Measurements from ENCODE around the gene GAK.

DNA sequence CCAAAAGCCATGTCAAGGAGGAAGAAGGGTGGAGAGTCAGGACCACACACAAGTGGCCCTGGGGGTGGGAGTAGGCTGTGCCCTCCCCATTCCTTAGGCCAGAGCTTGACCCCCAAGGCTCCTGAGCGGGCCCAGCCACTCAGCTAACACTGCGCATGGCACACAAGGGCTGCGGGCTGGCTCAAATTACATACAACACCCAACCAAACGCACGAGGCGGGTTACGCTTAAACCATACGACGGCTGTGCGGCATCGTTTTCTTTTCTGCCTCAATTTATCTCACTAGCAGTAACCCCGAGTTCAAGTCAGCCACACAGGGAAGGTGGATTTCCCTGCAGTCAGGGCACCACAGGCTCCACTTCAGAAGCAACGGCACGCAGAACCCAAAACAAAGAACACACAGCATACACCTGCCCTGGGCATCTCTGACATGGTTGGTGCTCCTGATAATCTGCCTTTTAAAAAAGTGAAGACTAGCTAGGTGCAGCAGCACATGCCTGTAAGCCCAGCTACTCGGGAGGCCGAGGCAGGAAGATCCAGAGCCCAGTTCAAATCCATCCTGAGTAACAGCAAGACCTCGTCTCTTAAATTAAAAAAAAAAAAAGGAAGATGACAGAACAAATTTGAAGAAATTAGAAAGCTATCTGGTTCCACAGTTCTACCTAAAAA is 2.9 kb downstream of the GAK start:
- no peak for TF ChIP-seq POLR2AphosphoS5 (IDR thresholded peaks at IDR 0.05; ENCODE audit: insufficient read depth in 1 of 2, low read depth in 1 of 2)
- TF ChIP-seq, protein P1, sequence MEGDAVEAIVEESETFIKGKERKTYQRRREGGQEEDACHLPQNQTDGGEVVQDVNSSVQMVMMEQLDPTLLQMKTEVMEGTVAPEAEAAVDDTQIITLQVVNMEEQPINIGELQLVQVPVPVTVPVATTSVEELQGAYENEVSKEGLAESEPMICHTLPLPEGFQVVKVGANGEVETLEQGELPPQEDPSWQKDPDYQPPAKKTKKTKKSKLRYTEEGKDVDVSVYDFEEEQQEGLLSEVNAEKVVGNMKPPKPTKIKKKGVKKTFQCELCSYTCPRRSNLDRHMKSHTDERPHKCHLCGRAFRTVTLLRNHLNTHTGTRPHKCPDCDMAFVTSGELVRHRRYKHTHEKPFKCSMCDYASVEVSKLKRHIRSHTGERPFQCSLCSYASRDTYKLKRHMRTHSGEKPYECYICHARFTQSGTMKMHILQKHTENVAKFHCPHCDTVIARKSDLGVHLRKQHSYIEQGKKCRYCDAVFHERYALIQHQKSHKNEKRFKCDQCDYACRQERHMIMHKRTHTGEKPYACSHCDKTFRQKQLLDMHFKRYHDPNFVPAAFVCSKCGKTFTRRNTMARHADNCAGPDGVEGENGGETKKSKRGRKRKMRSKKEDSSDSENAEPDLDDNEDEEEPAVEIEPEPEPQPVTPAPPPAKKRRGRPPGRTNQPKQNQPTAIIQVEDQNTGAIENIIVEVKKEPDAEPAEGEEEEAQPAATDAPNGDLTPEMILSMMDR (IDR thresholded peaks at IDR 0.05), result no peak

Data from vagina (tissue), 2 donors.